ELF-1 (cell line): ENCODE measurements around the gene ADD2.

Experiments used
- DNase-seq: peaks from one replicate; pipeline ENCODE4 v3.0.0-alpha.2; 2016; ENCODE audit warnings: low read depth, low spot score

Gene ADD2

DNA sequence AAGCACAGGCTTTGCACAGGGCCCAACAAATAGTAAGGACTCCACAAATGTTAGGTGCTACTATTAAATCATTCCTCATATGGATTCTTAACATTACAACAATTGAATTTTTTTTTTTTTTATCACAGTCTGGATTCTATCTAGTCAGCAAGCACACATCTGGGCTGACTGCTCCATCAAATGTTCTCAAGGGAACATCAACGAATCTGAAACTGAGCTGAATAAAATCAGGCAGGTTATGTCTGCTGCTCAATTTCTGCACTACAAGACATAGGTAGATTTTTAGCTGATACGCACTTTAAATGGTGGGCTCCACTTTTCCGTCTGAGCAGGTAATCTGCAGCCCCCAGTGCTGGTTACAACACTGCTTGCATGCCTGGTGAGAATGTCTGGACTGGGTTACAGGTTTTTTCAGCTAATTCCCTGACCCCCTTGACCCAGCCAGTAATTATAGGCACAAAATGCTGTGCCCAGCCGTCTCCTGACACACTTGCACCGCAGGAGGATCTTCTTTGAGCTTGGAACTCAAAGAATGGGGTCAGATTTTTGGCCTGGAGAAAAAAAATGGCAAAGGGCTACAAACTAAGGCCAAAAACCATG, 44.6 kb downstream of the ADD2 start:
- DNase-seq, result no peak

- DNase-seq, result no peak
Measured at GRCh38 chr2:70720124-70720523, 47.9 kb downstream of the ADD2 start.

DNA sequence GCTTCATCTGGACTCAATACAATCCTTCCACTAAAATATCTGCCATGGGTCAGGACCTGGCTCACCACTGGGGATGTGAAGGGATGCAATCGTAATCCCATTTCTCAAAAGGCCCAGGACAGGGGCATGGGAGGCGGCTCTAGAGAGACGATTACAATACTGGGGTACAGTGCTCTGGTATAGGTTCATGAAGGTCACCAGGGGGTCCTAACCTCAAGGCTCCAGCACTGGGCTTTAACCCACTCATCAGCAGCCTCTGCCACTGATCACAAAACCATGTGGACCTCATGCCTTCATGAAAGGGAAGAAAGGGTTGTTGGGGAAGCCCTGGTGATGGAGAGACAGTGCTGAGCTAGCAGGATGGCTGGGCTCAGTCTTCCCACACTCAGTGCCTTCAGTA, 48.8 kb downstream of the ADD2 start:
- no peak for DNase-seq

DNA sequence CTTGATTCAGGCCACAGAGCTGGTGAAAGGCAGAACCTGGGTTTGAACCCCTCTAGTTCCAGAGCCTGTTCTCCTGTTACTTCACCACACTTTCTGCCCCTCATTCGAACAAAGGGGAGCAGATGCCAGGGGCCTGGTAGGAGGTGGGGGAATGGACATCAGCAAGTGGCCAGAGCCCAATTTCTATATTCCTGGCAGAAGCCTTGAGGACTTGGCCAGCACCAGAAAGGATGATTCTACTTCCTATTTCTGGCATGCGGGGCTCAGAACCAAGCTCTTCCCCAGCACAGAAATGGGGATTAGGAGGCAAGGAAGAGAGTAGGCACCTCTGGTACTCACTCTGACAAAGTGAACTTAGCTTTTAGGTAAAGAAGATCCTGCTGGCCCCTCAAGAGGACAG, 49.3 kb downstream of the ADD2 start:
- DNase-seq, result no peak

DNA sequence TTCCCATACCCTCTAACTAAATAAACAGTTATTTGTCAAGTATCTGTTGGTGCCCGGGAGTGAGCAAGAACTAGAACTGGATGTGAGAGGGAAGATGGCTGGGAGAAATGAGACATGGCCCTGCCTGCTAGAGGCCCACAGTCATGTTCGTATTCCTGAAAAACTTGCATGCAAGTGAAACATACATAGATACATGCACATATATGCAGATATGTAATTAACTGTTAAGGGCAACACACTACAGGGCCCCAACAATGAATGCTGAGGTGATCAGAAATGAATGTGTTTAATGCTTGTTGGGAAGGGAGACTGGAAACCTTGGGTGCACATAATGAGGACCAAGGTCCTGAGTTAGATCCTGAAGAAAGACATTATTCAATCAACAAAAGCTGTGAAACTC, 49.8 kb downstream of the ADD2 start:
- DNase-seq, result no peak

- DNase-seq, result no peak
Measured at GRCh38 chr2:70717431-70718038, 50.5 kb downstream of the ADD2 start.

DNA sequence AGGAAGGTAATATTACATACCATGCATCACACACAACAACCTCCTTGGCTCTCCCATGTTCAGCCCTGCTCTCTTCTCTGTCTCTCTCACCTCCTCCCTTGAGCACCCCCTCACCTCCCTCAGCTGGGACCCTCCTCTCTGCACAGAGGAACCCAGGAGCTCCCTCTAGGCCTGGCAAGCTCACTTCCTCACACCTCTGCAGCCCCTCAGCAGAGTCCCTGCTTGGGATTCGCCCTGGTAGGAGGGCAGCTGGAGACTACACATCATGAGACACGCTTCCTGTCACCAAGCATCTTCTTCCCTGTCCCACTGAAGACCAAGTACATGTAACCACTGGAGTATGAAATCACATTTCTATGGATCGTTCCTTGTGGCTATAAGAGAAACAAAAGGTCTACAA, 51.0 kb downstream of the ADD2 start:
- DNase-seq, result no peak

DNA sequence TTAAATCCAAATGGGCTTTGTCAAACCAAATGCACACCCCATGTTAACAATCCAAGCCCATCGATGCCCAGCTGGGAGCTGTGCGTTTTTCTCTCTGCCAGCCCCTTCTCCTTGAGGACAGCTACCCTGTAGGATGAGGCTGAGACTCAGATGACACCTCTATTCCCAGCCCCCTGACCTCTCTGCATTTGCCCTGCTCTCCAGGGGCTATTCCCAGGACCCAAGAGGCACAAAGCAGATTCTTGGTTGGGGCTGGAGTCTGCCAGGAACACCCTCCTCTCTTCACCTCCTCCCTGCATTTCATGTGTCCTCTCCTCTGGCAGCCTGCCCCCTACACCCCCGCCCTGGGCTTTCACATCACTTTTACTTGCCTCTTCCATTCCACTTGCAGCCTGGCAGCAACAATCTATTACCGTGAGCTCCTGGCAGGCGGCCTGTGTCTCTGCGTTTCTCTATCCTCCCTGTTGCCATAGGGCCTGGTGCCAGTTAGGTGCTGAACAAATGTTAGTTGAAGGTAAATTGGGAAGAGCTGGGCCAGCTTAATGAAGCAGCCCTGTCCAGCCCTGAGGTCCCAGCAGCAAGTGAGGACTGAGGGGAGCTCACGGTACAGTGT, 51.8 kb downstream of the ADD2 start:
- DNase-seq, result no peak

DNA sequence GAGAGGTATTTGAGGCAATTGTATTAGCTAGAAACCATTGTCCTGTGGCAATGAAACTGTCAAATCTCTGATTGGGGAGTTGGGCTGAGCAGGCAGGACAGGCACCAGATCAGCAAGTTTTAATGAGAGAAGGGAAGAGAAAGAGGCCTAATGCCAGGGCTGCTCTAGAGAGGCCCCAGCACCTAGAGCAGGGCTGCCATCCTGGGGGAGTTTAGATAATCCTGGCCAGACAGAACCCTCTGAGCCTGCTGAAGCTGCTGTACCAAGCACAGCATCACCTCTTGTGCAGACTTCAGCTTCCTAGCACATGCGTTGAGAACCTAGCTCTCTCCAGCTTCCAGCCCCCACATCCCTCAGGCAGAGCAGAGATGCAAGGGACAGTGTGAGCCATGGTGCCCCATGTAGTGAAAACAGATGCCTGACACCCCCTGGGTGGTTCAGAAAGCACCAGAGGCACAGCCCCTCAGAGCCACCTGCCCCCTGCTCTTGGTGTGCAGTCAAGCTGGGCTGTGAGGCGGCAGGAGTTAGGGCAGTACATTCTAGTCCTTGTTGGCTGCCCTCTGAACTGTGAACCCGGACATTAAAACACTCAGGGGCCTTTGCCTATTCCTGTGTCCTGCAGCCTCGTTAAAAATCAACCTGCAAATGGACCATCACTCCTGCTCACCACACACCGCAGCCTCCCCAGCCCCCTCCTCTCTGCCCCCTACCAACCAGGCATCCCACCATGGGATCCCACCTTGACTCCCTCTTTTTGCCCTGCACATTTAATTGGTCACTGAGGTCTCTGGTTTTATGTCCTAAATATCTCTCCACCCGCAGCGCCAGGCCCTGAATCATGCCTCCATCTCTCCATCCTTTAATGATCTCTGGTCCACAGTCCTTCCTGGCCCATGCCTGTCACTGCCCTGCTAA, 52.7 kb downstream of the ADD2 start:
- peak; percentile 23 for DNase-seq

DNA sequence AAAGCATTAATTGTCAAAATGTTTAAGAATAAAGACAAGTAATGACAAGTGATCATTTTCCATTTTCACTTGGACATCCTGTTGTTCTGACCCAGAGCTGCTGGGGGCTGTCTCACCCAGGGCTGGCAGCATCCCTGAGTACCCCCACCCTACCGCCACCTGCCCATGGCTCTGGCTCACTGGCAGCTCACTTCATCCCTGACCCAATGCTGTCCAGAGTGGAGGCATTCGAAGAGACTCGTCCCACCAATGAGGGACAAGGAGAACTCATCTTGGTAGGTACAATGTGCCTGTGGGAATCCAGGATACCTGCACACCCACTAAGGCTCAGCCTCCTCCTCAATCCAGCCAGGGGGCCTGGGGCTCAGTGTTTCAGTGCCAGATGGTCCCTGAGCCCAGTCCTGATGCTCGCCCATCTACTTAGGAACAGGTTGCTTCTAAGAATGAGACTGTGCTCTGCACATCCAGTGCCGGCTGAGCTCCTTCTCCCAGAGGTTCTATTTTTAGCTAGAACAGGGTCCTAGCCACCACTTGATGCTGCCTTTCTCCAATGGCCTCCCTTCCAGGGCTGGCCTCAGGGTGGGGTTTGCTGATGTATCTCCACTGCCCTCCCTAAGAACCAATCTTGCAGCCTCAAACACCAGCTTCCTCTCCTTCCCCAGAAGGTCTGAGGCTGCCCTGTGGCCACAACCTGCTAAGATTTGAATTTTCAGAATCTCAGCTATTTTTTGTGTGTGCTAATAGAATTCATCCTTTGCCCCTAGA, 53.7 kb downstream of the ADD2 start:
- no peak for DNase-seq

DNA sequence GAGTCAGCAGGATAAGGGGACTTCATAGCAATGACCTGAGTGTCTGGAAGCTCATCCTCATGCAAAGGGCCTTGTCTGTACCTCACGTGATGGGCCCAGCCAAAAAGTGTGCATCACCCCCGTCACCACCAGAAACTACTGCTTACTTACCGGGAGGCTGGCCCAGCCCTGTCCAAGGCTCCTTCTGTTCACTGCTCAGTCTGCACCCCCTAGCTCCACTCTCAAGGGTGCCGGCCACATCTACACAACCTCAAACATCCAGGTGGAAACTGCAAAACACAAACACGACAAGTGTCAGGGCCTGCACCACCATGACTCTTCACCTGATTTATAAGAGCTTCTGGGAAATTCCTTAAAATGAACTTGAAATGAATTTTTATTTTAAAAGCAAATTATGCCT, 55.1 kb downstream of the ADD2 start:
- DNase-seq, result no peak

DNA sequence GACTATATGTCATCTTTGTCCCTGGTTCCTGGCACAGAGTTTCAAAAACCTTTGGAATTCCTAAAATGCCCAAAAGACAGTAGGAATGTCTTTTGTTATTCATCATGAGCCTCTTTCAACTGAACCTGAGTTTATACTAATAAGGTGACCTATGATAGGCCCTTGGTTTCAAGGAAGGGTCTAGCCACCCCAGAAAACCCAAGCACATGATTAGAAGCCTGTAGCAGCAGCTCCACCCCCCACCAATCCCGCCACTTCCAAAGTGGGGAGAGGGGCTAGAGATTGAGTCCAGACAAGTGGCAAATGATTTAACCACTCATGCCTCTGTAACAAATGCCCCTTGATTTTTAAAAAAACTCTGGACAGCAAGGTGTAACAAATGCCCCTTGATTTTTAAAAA, 56.8 kb downstream of the ADD2 start:
- no peak for DNase-seq

GRCh38 chr2:70710038-70710690, 57.8 kb downstream of the ADD2 start:
- DNase-seq, result peak; percentile 83

- no peak for DNase-seq
Measured at GRCh38 chr2:70709275-70710037, 58.5 kb downstream of the ADD2 start.

DNA sequence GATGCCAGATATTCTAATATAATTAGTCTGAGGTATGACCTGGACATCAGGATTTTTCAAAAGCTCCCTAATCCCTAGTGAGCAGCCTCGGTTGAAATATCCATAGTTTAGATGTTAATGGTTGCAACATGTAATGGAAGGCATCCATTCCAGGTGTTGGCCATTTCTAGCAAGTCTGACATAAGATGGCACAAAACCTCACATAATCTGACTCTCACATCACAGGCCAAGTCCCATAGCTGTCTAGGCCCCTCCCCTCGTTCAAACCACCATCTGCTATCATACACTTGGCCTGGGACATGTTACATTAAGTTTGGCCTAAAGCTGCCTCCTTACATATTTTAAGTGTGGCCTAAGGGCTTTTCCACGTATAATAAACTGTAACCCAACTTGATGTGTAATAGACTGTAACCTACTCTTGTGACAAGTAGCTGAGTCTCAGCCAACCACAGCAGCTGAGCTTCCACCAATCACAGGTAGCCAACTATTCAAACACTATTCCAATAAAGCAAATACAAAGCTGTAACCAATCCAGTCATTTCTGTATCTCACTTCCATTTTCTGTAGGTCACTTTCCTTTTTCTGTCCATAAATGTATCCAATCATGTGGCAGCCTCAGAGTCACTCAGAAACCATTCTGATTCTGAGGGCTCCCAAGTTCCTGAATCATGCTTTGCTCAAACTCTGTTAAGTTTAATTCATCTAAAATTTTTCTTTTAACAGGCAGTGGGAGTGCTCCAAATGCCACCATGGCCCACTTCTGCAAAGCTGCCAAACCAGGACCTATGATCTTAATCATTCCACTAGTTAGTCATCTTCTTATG, 59.4 kb downstream of the ADD2 start:
- no peak for DNase-seq

DNA sequence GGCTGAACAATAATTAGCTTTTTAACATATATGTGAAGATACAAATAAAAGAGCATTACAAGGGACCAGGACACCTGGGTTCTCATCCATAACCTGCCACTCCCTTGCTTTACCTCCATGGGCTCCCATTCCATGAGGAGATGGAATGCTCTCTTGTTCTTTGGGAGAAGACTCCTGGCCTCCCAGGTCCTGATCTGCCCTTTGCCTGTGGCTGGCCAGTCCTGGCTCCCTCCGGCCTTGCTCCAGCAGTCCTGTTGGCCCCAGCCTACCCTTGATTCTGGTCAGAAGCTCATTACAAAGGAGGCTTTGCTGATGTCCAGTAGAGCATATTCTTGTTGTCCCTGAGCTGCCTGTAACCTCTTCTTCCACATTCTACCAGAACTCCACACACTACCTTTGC, 60.3 kb downstream of the ADD2 start:
- no peak for DNase-seq

DNA sequence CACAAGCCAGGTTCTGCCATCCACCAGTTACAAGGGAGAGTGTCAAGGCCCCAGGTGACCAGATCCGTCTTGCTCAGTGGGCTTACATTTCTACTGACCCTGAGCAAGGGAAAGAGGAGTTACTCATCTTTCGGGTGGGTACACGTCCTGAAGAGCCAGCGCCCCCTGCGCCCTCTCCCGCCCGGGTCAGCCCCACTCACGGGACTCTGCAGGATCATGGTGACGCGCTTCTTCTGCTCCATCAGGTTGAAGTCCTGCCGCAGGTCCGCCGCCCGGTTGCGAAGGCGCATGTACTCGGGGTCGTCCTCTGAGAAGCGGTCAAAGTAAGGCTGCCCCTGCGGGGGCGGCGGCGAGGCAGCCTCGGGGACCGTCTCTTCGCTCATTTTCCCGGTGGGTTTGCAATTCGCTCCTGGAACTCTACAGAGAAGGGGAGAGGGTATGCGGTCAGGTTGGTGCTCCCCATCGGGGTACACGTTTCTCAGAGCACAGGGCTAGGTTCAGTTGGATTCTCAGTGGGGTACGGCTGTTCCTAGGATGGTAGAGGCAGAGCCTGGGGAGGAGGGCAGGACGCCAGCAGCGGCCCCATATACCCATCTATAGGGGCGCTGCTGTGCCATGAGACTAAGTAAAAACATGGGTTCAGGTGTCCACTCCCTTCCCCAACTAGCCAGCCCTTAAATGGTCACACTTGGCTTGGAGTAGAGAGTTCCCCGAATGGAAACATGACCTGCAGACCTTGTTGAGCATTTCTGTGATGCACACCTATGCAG, 61.8 kb downstream of the ADD2 start:
- no peak for DNase-seq

DNA sequence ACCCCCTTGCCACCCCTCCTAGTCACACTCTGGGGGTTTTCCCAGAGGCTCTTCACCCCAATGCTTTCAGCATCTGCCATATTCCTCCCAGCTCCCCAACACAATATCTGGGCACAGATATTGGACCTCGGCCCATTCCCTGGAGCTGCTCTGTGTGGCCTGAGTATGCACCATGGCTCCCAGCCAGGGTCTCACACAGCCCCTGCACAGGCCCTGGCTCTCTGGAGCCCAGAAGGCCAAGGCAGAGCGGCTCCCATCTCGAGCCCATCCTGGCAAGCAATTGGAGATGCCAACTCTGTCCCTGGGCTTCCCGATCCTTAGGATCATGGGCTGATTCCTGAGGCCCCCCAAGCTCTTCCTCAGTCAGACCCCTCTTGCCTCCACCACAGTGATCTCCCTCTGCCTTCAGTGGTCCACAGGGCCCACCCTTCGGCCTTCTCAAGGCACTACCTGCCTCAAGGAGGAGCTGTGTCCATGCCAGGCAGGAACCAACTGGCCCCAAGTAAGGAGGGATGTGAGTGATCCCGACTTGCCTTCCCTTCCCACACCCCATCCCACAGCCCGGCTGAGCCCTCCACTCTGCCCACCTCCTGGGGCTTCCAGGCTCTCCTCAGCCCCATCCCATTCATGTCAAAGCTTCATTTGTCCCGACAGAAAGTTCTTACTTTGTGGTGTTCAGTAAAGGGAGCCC, 62.7 kb downstream of the ADD2 start:
- no peak for DNase-seq
